Left forelimb (tissue), 1 donor: Measurements from ENCODE around the gene PNISR.
A peak's percentile ranks its signal among the peaks of the same experiment; 100 is the strongest.
"Not testable (repeated sequence)": the region's sequence is repeated elsewhere in the genome, so short reads cannot be mapped to it uniquely, and the experiment has no call there.

Source experiments
- DNase-seq: peaks from one replicate; pipeline ENCODE4 v3.0.0-alpha.2; 2018; ENCODE audit warnings: low spot score

The PNISR gene, protein sequence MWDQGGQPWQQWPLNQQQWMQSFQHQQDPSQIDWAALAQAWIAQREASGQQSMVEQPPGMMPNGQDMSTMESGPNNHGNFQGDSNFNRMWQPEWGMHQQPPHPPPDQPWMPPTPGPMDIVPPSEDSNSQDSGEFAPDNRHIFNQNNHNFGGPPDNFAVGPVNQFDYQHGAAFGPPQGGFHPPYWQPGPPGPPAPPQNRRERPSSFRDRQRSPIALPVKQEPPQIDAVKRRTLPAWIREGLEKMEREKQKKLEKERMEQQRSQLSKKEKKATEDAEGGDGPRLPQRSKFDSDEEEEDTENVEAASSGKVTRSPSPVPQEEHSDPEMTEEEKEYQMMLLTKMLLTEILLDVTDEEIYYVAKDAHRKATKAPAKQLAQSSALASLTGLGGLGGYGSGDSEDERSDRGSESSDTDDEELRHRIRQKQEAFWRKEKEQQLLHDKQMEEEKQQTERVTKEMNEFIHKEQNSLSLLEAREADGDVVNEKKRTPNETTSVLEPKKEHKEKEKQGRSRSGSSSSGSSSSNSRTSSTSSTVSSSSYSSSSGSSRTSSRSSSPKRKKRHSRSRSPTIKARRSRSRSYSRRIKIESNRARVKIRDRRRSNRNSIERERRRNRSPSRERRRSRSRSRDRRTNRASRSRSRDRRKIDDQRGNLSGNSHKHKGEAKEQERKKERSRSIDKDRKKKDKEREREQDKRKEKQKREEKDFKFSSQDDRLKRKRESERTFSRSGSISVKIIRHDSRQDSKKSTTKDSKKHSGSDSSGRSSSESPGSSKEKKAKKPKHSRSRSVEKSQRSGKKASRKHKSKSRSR

DNA sequence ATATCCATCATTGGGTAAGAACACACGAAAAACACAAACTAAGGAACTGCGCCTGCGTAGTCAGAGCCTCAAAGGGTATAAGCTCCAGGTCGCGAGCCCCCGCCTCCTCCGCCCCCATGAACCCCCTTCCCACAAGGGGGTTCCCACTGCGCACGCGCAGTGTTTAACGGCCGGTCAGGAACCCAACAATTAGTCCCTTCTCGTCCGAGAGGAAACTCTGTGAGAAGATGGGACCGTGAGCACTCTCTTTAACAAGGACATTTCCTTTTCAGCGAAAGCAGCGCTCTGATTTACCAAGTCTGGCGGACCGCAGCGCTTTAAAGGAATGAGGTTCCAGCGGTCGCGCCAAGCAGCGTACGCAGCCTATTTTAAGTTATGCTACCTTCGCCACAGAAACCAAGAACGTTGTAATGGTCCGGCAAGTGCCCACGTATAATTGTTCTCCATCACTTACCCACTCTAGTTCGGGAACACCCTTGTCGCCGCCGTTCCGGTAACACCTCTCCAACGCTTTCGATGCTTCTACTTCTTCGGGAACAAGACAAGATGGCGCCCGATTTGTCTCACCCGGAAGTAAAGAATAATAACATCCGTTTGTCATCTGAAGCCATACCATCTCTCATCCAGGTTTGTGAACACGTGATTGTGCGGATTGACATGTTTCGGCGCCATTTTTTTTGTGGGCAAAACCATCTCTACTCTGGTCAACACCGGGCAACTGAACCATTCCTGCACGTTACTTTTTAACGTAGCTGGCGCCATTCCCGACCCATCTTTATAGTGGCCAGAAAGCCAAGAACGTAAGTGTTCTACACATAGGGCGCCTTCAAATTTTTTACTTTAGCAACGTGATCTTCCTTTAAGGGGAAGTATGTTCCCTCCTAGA is at the start of gene PNISR:
TSS of gene PNISR (minus strand) at position 548 of the 886 bp plus-strand sequence. CDS start 10,649 bp downstream, outside the sequence.
- DNase-seq = peak; percentile 93

DNA sequence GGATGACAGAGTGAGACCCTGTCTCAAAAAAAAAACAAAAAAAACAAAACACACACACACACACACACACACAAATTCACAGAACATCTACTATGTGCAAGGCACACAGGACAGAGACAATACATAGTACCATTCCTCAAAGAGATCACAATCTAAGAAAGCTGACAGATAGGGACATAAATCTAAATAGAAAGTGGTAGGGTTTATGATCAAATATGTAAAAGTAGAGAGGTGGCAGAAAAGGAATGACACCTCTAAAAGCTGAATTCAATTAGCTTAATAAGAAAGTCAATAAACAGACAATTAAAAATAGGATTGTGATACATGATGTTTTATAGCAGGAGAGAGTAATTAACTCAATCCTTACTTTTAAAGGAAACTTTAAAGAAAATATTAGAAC is 48.6 kb upstream of the PNISR start:
- no peak for DNase-seq

DNA sequence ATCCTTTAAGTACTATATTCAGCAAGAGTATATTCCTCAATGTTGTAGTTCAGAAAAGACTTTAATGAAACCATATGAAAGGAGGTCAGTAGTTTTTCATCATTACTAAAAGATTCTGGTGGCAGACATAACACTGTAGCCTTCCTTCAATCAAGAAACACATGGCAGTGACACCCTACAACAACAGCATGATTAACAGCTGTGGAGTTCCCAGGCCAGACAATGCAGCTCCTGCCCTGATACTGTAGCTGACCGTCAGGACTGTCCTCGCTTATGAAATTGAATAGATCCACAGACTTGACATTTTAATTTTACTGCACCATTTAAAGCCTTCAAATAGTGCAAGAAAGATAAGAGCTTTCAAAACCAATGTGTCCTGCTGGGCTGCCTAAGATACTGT is 46.5 kb upstream of the PNISR start:
- DNase-seq = no peak

DNA sequence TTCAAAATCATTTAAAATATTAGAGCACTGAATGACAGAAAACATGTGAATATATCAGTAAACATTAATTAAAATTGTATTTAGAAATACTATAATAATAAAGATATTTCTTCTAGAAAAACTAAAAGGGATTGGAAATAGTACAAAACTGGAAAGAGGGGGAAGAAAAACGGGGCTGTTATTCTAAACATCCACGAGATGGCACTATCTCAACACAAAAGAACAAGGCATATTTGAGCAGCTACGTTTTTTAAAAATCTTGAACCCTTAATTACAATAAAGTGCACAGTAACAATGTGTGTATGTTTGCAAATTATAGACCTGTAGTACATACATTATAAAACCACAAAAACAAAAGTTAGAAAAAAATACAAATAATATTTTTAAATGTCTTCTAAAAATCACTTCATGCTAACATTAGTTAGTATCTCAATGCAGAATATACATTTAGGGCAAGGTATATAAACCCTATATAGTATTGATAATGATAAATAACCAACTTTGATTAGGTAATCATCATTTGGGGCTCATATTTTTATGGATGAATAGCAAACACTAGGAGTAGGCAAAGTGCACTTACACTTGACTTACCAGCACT is 42.5 kb upstream of the PNISR start:
- no peak for DNase-seq

- DNase-seq = not testable (repeated sequence)
Measured at GRCh38 chr6:99459133-99459532, 34.0 kb upstream of the PNISR start.

GRCh38 chr6:99458319-99458718 is 33.2 kb upstream of the PNISR start:
- DNase-seq = no peak

DNA sequence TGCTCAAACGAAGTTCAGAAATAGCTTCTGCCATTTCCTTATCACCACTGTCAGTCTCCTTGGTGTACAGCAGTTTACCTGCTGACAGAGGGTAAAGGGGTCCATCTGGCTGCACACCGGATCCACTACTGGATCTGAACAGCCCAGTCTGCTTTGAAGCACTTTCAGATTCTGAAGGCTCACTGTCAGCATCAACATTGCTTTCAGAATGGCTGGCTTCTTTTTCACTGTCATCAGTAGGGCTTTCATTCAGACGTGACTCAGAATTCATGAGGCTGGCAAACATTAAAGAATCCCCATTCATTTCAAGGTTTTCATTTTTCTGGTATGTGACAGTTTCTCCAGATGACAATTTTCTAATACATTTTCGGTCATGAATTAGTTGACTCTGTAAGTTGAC is 21.0 kb upstream of the PNISR start:
- DNase-seq = no peak

DNA sequence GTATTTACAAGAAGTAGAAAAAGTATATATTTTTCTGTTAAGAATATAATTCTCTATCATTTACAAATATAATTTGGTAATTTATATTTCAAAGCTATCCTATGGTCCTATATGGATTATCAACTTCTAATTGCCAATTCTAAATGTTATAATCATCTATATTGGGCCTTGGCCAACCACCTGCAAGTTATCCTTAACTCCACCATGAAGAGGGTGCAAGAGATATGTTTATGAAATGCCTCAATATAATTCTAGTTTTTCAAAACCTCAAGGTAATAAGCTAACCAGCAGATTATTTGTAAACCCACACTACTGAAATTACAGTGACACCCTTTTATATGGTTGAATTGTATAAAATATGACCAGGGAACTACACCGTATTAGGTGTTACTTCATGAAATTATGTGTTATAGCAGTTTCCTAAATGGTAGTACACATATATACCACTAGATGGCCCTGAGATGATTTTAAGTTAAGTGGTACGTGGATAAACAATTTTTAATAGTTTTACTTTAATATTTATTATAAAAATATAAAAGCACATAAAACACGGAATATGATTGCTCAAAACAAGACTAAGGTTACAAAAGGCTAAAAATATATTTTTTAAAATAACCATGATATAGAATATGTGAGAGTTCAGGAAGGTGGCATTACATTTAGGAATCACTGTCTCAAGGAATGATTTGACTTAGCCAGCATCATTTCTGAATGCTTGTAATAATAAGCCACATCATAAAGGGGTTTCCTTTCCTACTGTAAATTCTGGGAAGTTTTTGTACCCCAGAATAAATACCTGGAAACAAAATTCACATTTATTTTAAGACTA is 9.8 kb upstream of the PNISR start:
- no peak for DNase-seq

- no peak for DNase-seq
Measured at GRCh38 chr6:99432877-99433276, 7.8 kb upstream of the PNISR start.

DNA sequence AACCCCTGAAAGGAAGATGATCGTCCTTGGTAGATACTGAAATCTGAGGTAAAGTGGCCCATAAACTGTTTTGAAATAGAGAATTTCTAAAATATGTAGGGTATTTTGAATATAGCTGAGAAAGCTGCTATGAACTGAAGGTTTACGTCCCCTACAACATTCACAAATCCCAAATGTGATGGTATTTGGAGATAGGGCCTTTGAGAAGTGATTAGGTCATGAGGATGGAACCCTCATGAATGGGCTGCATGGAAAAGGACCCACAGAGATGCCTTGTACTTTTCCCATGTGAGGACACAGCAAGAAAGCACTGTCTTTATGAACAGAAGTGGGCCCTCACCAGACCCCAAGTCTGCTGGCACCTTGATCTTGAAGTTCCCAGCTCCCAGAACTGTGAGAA is 6.8 kb upstream of the PNISR start:
- no peak for DNase-seq

DNA sequence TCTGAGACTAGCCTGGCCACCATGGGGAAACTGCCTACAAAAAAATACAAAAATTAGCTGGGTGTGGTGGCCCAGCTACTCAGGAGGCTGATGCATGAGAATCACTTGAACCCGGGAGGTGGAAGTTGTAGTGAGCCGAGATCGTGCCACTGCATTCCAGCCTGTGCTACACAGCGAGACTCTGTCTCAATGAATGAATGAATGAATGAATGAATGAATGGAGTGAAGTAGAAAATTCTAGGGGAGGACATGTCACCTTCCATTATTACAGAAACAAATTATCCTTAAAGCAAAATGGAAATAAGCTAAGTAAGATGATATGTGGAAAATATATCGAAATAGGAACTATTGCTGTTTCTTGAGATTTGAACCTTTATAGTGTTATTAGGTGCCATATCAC is 2.9 kb upstream of the PNISR start:
- DNase-seq = no peak

DNA sequence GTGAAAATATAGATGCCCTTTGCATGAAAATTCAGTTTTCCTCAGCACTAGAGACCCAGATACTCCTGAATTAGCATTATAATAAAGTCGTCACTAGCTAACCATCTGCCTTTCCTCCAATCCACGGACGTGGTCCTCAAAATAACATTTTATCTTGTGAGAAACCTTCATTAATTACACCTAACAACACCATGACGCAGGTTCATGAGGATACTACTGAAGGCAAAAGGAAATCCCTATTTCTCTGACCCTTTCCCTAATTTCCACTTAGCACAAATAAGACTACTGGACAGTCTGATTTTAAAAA is 1.3 kb upstream of the PNISR start:
- no peak for DNase-seq

GRCh38 chr6:99425647-99426450 is 741 bp upstream of the PNISR start:
- DNase-seq = peak; percentile 89

GRCh38 chr6:99424022-99424421 is 1.1 kb downstream of the PNISR start:
- no peak for DNase-seq

GRCh38 chr6:99422912-99423311 is 2.2 kb downstream of the PNISR start:
- no peak for DNase-seq

GRCh38 chr6:99416892-99417767 is 8.0 kb downstream of the PNISR start:
- DNase-seq = no peak

DNA sequence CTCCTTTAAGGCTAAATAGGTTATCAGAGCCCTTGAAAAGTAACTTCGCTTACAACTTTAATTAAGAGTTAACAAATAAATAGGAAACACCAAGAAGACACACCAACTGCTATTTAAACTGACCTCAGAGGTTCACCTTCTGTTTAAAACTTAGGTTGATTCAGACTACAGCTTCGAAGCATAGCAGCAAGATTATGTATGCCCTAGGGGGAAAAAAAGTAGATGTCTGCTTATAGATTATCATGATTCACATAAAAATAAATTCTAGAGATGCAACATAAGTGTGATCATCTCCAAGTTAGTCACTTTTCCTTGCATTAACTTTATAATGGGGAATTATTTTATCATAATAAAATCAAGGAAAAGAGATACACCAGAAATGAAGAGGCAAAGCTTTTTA is 8.9 kb downstream of the PNISR start:
- no peak for DNase-seq

- no peak for DNase-seq
Measured at GRCh38 chr6:99415446-99415845, 9.7 kb downstream of the PNISR start.

- no peak for DNase-seq
Measured at GRCh38 chr6:99412065-99412464, 13.0 kb downstream of the PNISR start.
